ENCODE measurements around the gene ZNF747.
A peak's percentile ranks its signal among the peaks of the same experiment; 100 is the strongest.

ZNF747 gene

DNA sequence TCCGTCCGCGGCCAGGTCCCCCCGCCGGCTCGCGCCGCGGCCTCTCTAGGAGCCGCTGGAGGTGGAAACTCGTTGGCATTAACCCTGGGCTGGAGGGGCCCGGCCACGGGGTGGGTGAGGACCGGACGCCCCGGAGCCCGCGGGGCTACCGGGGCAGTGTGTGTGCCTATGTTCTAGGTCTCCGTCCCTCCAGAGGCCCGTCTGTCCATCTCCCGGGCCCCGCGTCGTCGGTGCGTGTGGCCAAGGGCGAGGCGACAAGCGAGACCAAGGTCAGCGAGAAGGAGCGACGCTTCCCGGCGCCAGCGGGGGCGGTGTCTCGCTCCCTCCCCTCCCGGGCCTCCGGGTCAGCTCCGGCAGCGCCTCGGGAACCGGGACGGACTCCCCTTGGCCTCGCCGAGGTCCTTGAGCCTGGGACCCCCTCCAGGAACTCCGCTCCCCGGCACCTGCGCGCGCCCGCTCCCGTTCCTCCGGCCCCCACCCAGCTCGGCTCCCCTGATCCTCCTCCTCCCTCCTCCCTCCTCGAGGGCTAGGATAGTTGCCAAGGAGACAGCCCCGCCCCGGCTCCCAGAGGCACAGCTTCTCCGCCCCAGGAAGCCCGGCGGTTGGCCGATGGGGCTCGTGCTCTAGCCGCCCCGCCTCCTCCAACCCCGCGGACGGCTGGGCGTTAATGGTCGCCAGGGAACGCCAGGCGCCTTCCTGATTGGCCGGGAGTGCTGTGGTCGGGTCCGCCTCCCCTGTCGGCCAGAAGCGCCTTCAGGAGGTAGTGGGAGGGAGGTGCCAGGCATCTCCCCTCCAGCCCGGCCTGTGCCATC, 7.6 kb downstream of the ZNF747 start:
- Histone ChIP-seq H3K36me3 (ENCODE audit: control insufficient read depth, insufficient read depth, low read length) (no peaks in the 10 kb centered on the region), H3K4me3 (ENCODE audit: low read depth, low read length) (peak overlapping the region; percentile 97), H3K4me2 (ENCODE audit: low read length) (peak overlapping the region; percentile 94), H3K4me1 (peaks cover 12% of the 10 kb centered on the region), H3K27me3 (ENCODE audit: control insufficient read depth, insufficient read depth, low read length) (no peaks in the 10 kb centered on the region), H3K27ac (peak overlapping the region; percentile 100), H3K9ac (peak overlapping the region; percentile 99), H3K79me2 (no peaks in the 10 kb centered on the region), H3K9me3 (ENCODE audit: control insufficient read depth, low read length) (no peaks in the 10 kb centered on the region), H2AFZ (peak overlapping the region; percentile 99)
- TF ChIP-seq, protein P1, sequence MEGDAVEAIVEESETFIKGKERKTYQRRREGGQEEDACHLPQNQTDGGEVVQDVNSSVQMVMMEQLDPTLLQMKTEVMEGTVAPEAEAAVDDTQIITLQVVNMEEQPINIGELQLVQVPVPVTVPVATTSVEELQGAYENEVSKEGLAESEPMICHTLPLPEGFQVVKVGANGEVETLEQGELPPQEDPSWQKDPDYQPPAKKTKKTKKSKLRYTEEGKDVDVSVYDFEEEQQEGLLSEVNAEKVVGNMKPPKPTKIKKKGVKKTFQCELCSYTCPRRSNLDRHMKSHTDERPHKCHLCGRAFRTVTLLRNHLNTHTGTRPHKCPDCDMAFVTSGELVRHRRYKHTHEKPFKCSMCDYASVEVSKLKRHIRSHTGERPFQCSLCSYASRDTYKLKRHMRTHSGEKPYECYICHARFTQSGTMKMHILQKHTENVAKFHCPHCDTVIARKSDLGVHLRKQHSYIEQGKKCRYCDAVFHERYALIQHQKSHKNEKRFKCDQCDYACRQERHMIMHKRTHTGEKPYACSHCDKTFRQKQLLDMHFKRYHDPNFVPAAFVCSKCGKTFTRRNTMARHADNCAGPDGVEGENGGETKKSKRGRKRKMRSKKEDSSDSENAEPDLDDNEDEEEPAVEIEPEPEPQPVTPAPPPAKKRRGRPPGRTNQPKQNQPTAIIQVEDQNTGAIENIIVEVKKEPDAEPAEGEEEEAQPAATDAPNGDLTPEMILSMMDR (IDR thresholded peaks at IDR 0.05): peak; percentile 33

DNA sequence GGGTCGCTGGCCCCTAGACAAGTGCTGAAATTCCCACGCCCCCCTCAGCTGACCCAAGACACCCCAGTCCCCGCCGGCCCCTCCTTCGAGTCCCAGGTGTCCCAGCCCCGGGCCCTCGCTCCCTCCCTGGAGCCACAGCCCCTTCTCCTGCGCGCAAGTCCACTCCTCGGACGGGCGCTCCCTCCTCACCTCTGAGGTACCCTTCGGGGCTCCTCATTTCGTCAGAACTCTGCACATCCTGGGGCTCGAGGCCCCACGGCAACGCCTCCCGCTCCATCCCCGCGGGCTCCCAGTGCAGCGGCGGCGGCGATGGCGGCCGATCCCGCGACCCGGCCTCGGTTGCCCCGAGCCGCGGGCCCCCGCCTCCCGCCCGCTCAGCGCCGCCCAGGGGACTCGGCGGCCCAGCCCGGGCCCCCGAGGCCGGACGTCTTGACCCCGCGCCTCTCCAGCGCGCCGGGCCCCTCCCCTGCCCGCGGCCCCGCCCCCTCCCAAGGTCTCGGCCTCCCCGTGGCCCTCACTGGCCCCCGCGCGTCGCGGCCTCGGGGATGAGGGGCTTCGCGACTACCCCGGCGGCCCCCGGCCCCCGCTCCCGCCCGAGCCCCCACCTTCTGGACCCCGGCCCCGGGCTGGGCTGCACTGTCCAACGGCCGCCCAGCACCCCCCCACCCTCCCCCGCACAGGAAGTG, 8.4 kb downstream of the ZNF747 start, which contains the start of gene ZNF768:
Gene ZNF768 (minus strand): TSS at position 430 of the 686 bp plus-strand sequence. CDS start 153 bp downstream, at position 277.
- TF ChIP-seq, protein P1 (IDR thresholded peaks at IDR 0.05): no peak
- H3K79me2 ChIP-seq: no peaks in the 10 kb centered on the region
- H3K9me3 ChIP-seq (ENCODE audit: control insufficient read depth, low read length): no peaks in the 10 kb centered on the region
- H3K4me2 ChIP-seq (ENCODE audit: low read length): peak within 1 kb of the TSS; percentile 94
- peak within 1 kb of the TSS; percentile 97 for H3K4me3 ChIP-seq (ENCODE audit: low read depth, low read length)
- peak within 1 kb of the TSS; percentile 99 for H3K9ac ChIP-seq
- peak within 1 kb of the TSS; percentile 100 for H3K27ac ChIP-seq
- peaks cover 13% of the 10 kb centered on the region for H3K4me1 ChIP-seq
- peak within 1 kb of the TSS; percentile 99 for H2AFZ ChIP-seq
- H3K27me3 ChIP-seq (ENCODE audit: control insufficient read depth, insufficient read depth, low read length): no peaks in the 10 kb centered on the region
- no peaks in the 10 kb centered on the region for H3K36me3 ChIP-seq (ENCODE audit: control insufficient read depth, insufficient read depth, low read length)

DNA sequence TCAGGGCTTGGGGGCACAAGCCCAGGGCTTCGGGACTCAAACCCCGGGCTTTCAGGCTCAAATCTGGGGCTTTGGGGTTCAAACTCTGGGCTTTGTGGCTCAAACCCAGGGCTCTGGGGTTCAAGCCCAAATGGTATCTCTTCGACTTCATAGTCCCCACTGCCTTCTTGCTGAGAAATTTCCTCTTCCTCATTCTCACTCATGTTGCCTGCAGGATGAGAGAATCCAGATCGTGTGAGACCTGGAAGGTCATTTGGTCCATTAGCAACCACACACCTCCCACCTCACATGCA, 8.9 kb downstream of the ZNF747 start:
- no peaks in the 10 kb centered on the region for H3K9me3 ChIP-seq (ENCODE audit: control insufficient read depth, low read length)
- H3K27ac ChIP-seq: peak overlapping the region; percentile 100
- no peaks in the 10 kb centered on the region for H3K27me3 ChIP-seq (ENCODE audit: control insufficient read depth, insufficient read depth, low read length)
- no peaks in the 10 kb centered on the region for H3K36me3 ChIP-seq (ENCODE audit: control insufficient read depth, insufficient read depth, low read length)
- peak overlapping the region; percentile 79 for H2AFZ ChIP-seq
- H3K9ac ChIP-seq: no peak overlapping the region
- H3K79me2 ChIP-seq: no peaks in the 10 kb centered on the region
- peak overlapping the region; percentile 79 for H3K4me3 ChIP-seq (ENCODE audit: low read depth, low read length)
- TF ChIP-seq, protein P1 (IDR thresholded peaks at IDR 0.05): no peak
- H3K4me1 ChIP-seq: peaks cover 13% of the 10 kb centered on the region
- peak overlapping the region; percentile 88 for H3K4me2 ChIP-seq (ENCODE audit: low read length)

DNA sequence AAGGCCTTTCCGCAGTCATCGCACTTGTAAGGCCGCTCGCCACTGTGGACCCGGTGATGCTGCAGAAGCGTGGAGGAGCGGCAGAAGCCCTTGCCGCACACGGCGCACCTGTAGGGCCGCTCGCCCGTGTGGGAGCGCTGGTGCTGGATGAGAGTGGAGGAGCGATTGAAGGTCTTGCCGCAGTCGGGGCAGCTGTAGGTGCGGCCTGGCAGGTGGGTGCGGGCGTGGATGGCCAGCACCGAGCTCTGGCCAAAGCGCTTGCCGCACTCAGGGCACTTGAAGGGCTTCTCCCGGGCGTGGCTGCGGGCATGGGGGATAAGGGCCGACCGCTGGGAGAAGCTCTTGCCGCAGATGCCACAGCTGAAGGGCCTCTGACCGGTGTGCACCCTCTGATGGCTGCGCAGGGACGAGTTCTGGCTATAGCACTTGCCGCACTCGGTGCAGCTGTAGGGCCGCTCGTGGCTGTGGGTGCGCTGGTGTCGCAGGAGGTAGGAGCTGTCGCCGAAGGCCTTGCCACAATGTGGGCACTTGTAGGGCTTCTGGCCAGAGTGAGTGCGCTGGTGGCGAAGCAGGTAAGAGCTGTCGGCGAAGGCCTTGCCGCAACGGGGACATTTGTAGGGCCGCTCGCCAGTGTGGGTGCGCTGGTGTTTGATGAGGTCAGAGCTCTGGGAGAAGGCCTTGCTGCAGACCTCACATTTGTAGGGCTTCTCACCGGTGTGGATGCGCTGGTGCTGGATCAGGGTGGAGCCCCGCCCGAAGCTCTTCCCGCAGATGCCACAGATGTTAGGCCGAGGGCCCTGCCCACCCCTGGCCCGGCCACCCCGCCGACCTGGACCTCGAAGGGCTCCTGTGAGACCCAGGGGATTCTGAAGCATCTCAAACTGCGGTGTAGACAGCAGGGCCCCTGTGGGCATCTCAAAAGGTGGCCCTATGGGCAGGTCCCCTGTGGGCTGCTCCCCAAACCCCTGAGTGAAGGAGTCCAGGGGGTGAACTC, 9.8 kb downstream of the ZNF747 start:
- Histone ChIP-seq H3K27ac (no peak overlapping the region), H3K4me1 (peaks cover 13% of the 10 kb centered on the region)

More for the DNA sequence above, 9.8 kb downstream of the ZNF747 start:
- no peak overlapping the region for H3K4me2 ChIP-seq (ENCODE audit: low read length)
- H3K36me3 ChIP-seq (ENCODE audit: control insufficient read depth, insufficient read depth, low read length): no peaks in the 10 kb centered on the region
- H3K9ac ChIP-seq: no peak overlapping the region
- no peaks in the 10 kb centered on the region for H3K79me2 ChIP-seq
- TF ChIP-seq, protein P1 (IDR thresholded peaks at IDR 0.05): no peak
- no peak overlapping the region for H2AFZ ChIP-seq
- no peaks in the 10 kb centered on the region for H3K27me3 ChIP-seq (ENCODE audit: control insufficient read depth, insufficient read depth, low read length)
- no peak overlapping the region for H3K4me3 ChIP-seq (ENCODE audit: low read depth, low read length)
- no peaks in the 10 kb centered on the region for H3K9me3 ChIP-seq (ENCODE audit: control insufficient read depth, low read length)
